Neuronal stem cell (in vitro differentiated cells): ENCODE measurements around the gene ACSF2.

Experiments used
- DNase-seq: peaks from one replicate; pipeline ENCODE4 v3.0.0-alpha.2; 2013; ENCODE audit warnings: low spot score
- H2AFZ ChIP-seq: one replicate; pipeline ENCODE4 v1.6.1; 2013; ENCODE audit warnings: mild to moderate bottlenecking, low read length, inconsistent platforms
- H2AK5ac ChIP-seq: 2 replicates; pipeline ENCODE4 v1.6.1; 2013; ENCODE audit warnings: low read depth, mild to moderate bottlenecking, inconsistent platforms, low read length, moderate library complexity, mixed read lengths
- H2BK120ac ChIP-seq: 2 replicates; pipeline ENCODE4 v1.6.1; 2013; ENCODE audit warnings: low read depth, mild to moderate bottlenecking, inconsistent platforms, low read length, moderate library complexity, mixed read lengths
- H2BK12ac ChIP-seq: one replicate; pipeline ENCODE4 v1.6.1; 2013; ENCODE audit warnings: low read length, inconsistent platforms
- H2BK15ac ChIP-seq: 2 replicates; pipeline ENCODE4 v1.6.1; 2013; ENCODE audit warnings: mild to moderate bottlenecking, low read length, inconsistent platforms, mixed read lengths
- H2BK5ac ChIP-seq: one replicate; pipeline ENCODE4 v1.6.1; 2013; ENCODE audit warnings: inconsistent platforms, mild to moderate bottlenecking, low read length, moderate library complexity
- H3K14ac ChIP-seq: one replicate; pipeline ENCODE4 v1.6.1; 2013; ENCODE audit warnings: low read length, inconsistent platforms
- H3K18ac ChIP-seq: 2 replicates; pipeline ENCODE4 v1.6.1; 2013; ENCODE audit warnings: low read length, inconsistent platforms
- H3K23ac ChIP-seq: 2 replicates; pipeline ENCODE4 v1.6.1; 2013; ENCODE audit warnings: low read depth, mild to moderate bottlenecking, mixed read lengths, low read length, inconsistent platforms; ENCODE audit not compliant: poor library complexity
- H3K27ac ChIP-seq: replicated peaks from 3 replicates; pipeline ENCODE4 v1.5.1; 2013; ENCODE audit warnings: low read length, inconsistent platforms
- H3K27me3 ChIP-seq, 3 experiments: 2 replicates each; pipeline ENCODE4 v1.6.1; 2013; ENCODE audit warnings: low read length in 3 of 3, mild to moderate bottlenecking in 2 of 3, inconsistent platforms in 1 of 3, low read depth in 1 of 3, mixed read lengths in 1 of 3, moderate library complexity in 1 of 3; ENCODE audit not compliant: control insufficient read depth in 3 of 3, insufficient read depth in 3 of 3
- H3K36me3 ChIP-seq, 2 donors: replicated peaks in 1 of 2; 2 replicates each; pipeline ENCODE4 v1.6.1; 2013; ENCODE audit warnings: low read length in 2 of 2; ENCODE audit not compliant: control insufficient read depth in 2 of 2, insufficient read depth in 2 of 2
- H3K4ac ChIP-seq: 2 replicates; pipeline ENCODE4 v1.6.1; 2013; ENCODE audit warnings: inconsistent platforms, mild to moderate bottlenecking, low read length, moderate library complexity
- H3K4me1 ChIP-seq, 2 donors: 1 replicate in 1 of 2; 2 replicates in 1 of 2; pipeline ENCODE4 v1.6.1; 2013; ENCODE audit warnings: low read length in 2 of 2, low read depth in 1 of 2; ENCODE audit not compliant: control insufficient read depth in 2 of 2, insufficient read depth in 1 of 2
- H3K4me2 ChIP-seq: one replicate; pipeline ENCODE4 v1.6.1; 2013; ENCODE audit warnings: mild to moderate bottlenecking, low read length, inconsistent platforms; ENCODE audit not compliant: insufficient read depth, poor library complexity, severe bottlenecking
- H3K4me3 ChIP-seq, 2 donors: 2 replicates each; pipeline ENCODE4 v1.5.1; 2013; ENCODE audit warnings: low read length in 2 of 2, mild to moderate bottlenecking in 2 of 2, inconsistent platforms in 1 of 2, moderate library complexity in 1 of 2
- H3K79me1 ChIP-seq: one replicate; pipeline ENCODE4 v1.6.1; 2013; ENCODE audit warnings: low read depth, mild to moderate bottlenecking, inconsistent platforms, low read length, moderate library complexity
- H3K9ac ChIP-seq: one replicate; pipeline ENCODE4 v1.6.1; 2013; ENCODE audit warnings: mild to moderate bottlenecking, low read depth, low read length, inconsistent platforms; ENCODE audit not compliant: poor library complexity
- H3K9me3 ChIP-seq, 2 donors: replicated peaks in 1 of 2; 2 replicates each; pipeline versions ENCODE3 to v1.6.1; 2013; ENCODE audit warnings: low read length in 2 of 2, mild to moderate bottlenecking in 2 of 2, inconsistent platforms in 1 of 2, low read depth in 1 of 2, mixed read lengths in 1 of 2, moderate library complexity in 1 of 2; ENCODE audit not compliant: control insufficient read depth in 2 of 2, insufficient read depth in 1 of 2
- H4K8ac ChIP-seq: one replicate; pipeline ENCODE4 v1.6.1; 2013; ENCODE audit warnings: low read depth, mild to moderate bottlenecking, inconsistent platforms, low read length, moderate library complexity
- H4K91ac ChIP-seq: one replicate; pipeline ENCODE4 v1.6.1; 2013; ENCODE audit warnings: low read length, low read depth, mild to moderate bottlenecking, inconsistent platforms; ENCODE audit not compliant: poor library complexity
- WGBS, 2 donors: extraction: QIAGEN DNeasy Blood & Tissue Kit; methylation state at CpG; one replicate each; pipeline ENCODE4 v1.1.7; 2013; ENCODE audit warnings: missing lambda C conversion rate in 2 of 2, mixed read lengths in 1 of 2; ENCODE audit not compliant: insufficient read length in 2 of 2, insufficient replicate concordance in 1 of 2; ENCODE audit errors: extremely low coverage in 2 of 2; 5-methylcytosine and 5-hydroxymethylcytosine counted together

The ACSF2 gene

DNA sequence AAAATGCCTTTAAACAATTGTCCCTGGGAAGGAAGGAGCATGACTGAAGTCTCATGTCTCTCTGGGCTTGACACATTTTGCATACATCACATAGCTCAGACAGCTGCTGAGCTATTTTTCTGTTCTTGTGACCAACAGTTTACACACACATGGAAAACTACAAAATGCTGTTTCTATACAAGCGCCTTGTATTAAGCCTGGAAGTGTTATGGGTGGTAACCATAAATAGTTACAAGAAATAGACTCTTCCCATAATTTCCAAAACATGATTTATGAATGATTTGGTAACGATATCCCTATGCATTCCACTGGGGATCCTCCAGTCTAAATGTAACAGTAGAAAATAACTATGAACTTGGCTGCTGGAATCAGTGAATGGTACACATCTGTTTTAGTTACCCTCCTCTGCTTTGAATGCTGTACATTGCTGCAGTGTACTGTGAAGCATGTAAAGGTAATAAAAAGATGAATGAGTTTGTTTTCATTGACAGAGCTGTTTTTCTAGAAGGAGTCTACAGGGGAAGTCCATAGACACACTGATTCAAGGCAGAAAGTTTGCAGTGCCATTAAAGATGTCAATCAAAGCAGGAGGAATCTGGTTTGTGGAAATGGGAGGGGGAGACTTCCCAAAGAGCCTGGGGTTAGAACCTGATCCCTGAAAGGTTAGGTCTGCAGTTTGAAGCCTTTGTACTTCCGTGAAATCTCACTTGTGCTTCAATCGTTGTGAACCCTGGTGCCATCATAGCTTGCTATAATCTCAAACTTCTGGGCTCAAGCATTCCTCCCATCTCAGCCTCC is 5.0 kb downstream of the ACSF2 start:
- Histone ChIP-seq H2AFZ (no peak overlapping the region), H3K14ac (no peak overlapping the region), H3K4me2 (no peak overlapping the region), H4K8ac (no peak overlapping the region), H3K9me3 (no peaks in the 10 kb centered on the region), H3K79me1 (no peaks in the 10 kb centered on the region), H2BK120ac (no peak overlapping the region), H3K9ac (no peak overlapping the region), H4K91ac (no peak overlapping the region), H3K4ac (no peak overlapping the region), H2BK12ac (no peak overlapping the region), H3K4me3 (no peak overlapping the region), H3K4me1 (peaks cover 4 to 6% of the 10 kb centered on the region in 2 donors), H3K27me3 (no peaks in the 10 kb centered on the region), H3K23ac (no peak overlapping the region), H2BK5ac (no peak overlapping the region), H2BK15ac (no peak overlapping the region), H3K18ac (no peak overlapping the region), H2AK5ac (no peak overlapping the region), H3K27ac (no peak overlapping the region), H3K36me3 (no peaks in the 10 kb centered on the region)
- DNase-seq = no peak
- WGBS, 2 donors = no CpG with 5 or more reads among the region's 4 CpGs

DNA sequence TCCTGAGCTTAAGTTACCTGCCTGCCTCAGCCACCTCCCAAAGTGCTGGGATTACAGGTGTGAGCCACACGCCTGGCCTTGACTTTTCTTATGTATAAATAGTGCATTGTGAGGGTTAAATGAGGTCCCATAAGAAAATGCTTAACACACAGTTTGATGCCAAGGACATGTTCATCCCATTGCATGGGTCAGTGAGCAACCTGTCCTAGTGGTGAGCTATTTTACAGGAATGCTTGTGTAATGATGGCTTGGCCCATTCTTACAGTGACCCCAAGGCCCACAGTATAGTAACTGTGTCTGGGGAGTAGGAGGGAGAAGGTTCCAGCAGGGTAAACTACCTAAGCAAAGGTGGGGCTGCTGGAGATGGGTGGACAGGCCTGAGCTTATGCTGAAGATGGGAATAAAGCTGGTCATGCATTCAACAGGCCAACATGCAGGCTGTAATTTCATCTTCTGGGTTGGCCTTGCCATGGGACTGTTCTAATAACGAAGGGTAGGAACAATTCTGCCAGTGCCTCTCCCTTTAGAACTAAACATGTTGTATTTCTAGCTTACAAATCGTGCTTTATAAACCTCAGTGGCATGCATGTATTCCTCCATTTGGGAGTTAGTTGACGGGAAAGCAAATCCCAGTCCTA is 6.2 kb downstream of the ACSF2 start:
- Histone ChIP-seq H2AFZ (no peak overlapping the region), H2BK5ac (no peak overlapping the region), H3K4ac (no peak overlapping the region), H3K36me3 (no peaks in the 10 kb centered on the region), H3K79me1 (no peaks in the 10 kb centered on the region), H4K8ac (no peak overlapping the region), H2BK120ac (no peak overlapping the region), H2BK15ac (no peak overlapping the region), H3K23ac (no peak overlapping the region), H3K27ac (no peak overlapping the region), H3K27me3 (no peaks in the 10 kb centered on the region), H3K9me3 (no peaks in the 10 kb centered on the region), H3K4me1 (peaks cover 0 to under 1% of the 10 kb centered on the region in 2 donors), H4K91ac (no peak overlapping the region), H3K4me3 (no peak overlapping the region), H3K18ac (no peak overlapping the region), H3K4me2 (no peak overlapping the region), H2BK12ac (no peak overlapping the region), H3K9ac (no peak overlapping the region), H2AK5ac (no peak overlapping the region), H3K14ac (no peak overlapping the region)
- WGBS, 2 donors = no CpG with 5 or more reads among the region's 4 CpGs
- no peak for DNase-seq

DNA sequence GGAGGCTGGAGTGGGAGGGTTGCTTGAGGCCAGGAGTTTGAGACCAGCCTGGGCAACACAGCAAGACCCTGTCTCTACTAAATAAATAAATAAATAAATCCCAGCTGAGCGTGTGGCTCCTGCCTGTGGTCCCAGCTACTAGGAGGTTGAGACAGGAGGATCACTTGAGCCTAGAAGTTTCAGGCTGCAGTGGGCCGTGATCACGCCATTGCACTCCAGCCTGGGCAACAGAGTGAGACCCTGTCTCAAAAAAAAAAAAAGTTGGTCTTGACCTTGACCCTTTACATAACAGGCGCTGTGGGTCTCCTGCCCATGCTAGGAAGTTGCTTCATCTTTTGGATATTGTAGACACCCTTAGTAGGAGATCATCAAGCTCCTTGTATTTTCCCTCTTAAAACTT is 11.4 kb downstream of the ACSF2 start:
- Histone ChIP-seq H3K9me3 (no peaks in the 10 kb centered on the region), H3K4ac (no peak overlapping the region), H2BK5ac (no peak overlapping the region), H3K4me1 (no peaks in the 10 kb centered on the region), H3K18ac (no peak overlapping the region), H3K9ac (no peak overlapping the region), H3K4me2 (no peak overlapping the region), H2BK15ac (no peak overlapping the region), H3K79me1 (no peaks in the 10 kb centered on the region), H3K4me3 (no peak overlapping the region), H3K23ac (no peak overlapping the region), H2AFZ (no peak overlapping the region), H3K36me3 (no peaks in the 10 kb centered on the region), H2AK5ac (no peak overlapping the region), H3K14ac (no peak overlapping the region), H4K91ac (no peak overlapping the region), H3K27ac (no peak overlapping the region), H2BK12ac (no peak overlapping the region), H3K27me3 (peaks cover 0 to 3% (median 0%) of the 10 kb centered on the region in 3 experiments), H4K8ac (no peak overlapping the region), H2BK120ac (no peak overlapping the region)
- WGBS, 2 donors = no CpG with 5 or more reads among the region's 4 CpGs
- no peak for DNase-seq

DNA sequence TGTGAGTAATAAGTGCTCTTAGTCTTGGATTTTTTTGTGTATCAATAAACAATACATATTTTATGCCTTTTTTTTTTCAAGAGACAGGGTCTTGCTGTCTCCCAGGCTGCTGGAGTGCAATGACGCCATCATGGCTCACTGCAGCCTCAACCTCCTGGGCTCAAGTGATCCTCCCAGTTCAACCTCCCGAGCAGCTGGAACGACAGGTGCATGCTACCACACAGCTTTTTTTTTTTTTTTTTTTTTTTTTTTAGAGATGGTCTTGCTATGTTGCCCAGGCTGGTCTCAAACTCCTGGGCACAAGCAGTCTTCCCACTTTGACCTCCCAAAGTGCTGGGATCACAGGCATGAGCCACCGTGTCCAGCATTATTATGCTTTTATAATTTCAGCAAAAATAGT is 13.0 kb downstream of the ACSF2 start:
- no peak overlapping the region for H3K14ac ChIP-seq
- H2BK12ac ChIP-seq = no peak overlapping the region
- H2BK15ac ChIP-seq = no peak overlapping the region
- no peak for DNase-seq
- H3K4me3 ChIP-seq = no peak overlapping the region
- H3K18ac ChIP-seq = no peak overlapping the region
- H2BK5ac ChIP-seq = no peak overlapping the region
- H2AK5ac ChIP-seq = no peak overlapping the region
- no peak overlapping the region for H3K9ac ChIP-seq
- no peak overlapping the region for H3K27ac ChIP-seq
- no peaks in the 10 kb centered on the region for H3K79me1 ChIP-seq
- no peaks in the 10 kb centered on the region for H3K4me1 ChIP-seq
- H2BK120ac ChIP-seq = no peak overlapping the region
- peaks cover 0 to 3% (median 0%) of the 10 kb centered on the region in 3 experiments for H3K27me3 ChIP-seq
- no peaks in the 10 kb centered on the region for H3K36me3 ChIP-seq
- WGBS, 2 donors = no CpG with 5 or more reads among the region's 4 CpGs
- H3K23ac ChIP-seq = no peak overlapping the region
- no peak overlapping the region for H2AFZ ChIP-seq
- no peak overlapping the region for H4K91ac ChIP-seq
- H3K4me2 ChIP-seq = no peak overlapping the region
- H3K9me3 ChIP-seq = no peaks in the 10 kb centered on the region
- H4K8ac ChIP-seq = no peak overlapping the region
- H3K4ac ChIP-seq = no peak overlapping the region
